DMS79 (cell line): ENCODE measurements around the gene ACTN1.

ENCODE experiments used
- DNase-seq: peaks from one replicate; lab custom pipeline; 2025; lab: John Stamatoyannopoulos, UW

The ACTN1 gene

DNA sequence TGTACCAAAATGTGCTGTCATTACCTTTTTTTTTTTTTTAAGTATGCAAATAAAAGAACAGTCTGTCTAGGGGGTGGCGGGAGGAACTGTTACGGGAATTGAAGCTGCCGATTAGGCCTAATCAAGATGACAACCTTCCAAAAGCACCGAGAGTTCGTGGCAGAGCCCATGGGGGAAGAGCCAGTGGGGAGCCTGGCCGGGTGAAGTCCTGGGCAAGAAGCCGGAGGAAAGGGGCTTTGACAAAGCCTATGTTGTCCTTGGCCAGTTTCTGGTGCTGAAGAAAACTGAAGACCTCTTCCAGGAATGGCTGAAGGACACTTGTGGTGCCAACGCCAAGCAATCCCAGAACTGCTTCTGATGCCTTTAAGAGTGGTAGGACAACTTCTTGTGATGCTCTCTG, 42.6 kb downstream of the ACTN1 start:
- no peak for DNase-seq

DNA sequence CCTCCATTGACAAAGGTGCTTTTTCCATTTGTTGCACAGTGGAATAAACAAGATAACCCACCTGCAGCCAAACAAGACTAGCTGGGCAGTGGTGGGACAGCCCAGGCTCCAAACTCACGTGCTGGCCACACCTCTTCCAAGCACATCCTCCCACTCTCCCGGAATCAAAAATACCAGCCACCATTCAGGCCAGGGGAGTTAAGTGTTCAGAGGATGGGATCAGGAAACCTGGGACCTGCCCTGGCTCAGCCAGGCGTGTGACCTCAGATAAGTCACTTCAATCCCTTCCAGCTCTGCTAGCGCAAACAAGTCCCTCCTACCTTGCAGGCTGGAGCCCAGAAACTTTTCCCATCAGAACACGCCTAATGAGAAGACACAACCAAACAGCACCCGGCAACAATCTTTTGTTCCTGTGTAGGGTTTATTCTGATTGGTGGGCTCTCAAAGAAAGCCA, 43.3 kb downstream of the ACTN1 start:
- no peak for DNase-seq

DNA sequence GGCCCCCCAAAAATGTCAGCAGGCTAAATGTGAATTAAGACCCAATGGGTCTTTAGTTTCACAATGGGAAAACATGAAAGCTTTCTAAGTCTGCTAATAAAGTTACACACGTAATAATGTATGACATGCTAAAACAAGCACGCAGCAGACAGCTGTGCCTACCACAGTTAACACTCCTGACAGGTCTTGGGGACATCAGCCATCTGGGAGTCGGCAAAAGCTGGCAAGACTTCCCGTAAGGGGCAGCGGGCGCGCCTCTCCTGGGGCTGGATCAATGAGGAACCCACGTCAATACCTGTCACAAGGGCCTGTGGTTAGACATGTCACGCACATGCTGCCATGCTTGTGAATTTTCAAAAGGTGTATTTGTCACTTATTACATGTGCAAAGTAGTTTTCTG, 45.0 kb downstream of the ACTN1 start:
- no peak for DNase-seq

DNA sequence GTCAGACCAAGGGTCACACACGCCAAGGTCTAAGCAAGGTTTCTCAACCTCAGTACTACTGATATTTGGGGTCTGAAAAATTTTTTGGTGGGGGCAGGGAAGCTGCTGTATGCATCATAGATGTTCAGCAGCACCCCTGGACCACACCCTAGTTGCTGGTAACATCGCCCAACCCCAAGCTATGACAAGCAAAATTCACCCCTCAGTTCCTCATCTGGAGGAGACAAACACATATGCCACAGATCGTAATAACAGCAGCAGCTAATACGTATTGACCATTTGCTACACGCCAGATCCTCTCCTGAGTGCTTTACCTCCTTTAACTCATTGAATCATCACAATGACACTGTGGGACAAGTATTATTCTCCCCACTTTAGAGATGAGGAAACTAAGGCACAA, 46.4 kb downstream of the ACTN1 start:
- DNase-seq: no peak

DNA sequence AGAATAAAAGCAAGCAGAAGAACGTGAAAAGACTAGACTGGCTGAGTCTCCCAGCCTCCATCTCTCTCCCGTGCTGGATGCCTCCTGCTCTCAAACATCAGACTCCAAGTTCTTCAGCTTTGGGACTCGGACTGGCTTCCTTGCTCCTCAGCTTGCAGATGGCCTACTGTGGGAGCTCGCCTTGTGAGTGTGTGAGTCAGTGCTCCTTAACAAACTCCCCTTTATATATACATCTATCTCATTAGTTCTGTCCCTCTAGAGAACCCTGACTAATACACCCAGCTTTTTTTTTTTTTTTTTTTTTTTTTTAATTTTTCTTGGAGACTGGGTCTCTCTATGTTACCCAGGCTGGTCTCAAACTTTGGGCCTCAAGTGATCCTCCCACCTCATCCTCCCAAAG, 46.9 kb downstream of the ACTN1 start:
- DNase-seq: no peak

DNA sequence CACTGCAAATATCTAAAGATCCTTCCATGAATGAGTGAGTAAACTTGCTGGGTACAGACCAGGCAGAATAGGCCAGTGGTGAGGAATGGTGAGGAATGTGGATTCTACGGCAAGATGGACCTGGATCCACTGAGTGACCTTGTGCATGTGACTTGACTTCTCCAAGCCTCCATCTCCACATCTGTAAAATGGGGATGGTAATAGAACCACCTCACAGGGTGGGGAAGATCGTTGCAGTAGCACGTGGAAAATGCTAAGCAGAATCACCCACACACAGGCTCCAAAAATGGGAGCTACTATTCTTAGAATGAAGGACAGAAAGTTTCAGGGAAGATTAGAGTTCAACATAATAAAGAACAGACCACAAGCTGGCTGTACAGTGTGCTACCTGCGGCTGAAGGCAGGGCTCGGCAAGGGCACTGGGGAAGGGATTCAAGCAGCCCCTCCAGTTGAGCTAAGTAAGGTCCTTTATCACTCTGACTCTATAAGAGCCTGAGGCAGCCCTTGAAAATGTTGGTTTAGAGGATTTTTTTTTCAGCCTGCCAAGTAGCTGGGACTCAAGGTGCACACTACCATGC, 47.5 kb downstream of the ACTN1 start:
- DNase-seq: no peak

DNA sequence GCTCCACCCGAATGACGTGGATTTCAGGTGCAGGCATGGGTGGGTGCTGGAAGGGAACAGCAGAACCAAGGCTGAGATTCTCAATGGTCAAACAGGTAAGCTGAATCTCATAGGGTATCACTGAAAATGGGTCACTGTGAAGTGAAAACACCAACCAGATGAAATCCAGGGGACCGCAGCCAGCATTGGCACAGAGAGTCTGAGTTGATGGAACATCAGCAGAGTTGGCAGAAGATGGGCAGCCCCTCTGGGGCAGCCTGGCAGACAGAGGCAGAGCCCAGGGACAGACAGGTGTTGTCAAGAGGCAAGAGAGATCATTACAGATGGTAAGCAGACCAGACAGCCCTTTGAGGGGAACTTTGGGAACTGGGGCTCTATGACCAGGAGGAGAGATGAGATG, 48.0 kb downstream of the ACTN1 start:
- no peak for DNase-seq

DNA sequence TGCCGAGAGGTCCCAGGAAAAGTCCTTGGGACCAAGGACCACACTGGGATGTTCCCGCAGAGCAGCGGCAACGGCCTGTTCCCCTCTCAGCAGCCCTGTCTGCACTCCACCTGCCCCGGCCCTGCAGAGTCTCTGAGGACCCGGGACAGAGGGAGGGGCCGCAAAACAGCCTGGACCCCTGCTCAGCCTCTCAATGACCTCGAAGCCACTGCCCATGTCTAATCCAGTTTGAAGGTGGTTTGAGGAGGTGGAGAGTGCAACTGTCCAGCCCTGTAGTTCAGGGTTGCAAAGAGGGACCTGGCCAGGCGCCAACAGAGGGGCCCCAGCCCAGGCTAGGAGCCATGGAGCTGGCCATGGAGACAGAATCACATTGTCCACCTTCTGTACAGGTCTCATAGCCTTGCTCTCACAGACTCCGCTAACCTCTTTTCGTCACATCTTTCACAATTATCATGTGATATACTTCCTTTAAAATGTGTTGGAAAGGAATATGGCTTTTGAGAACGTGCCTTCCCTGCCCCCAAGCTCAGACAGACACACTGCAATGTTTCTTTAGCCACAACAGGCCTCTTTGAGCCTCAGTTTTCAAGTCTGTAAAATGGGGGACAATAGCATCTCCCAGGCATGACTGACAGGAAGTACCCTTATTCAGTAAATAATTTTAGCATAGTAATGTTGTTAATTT, 49.3 kb downstream of the ACTN1 start:
- no peak for DNase-seq

DNA sequence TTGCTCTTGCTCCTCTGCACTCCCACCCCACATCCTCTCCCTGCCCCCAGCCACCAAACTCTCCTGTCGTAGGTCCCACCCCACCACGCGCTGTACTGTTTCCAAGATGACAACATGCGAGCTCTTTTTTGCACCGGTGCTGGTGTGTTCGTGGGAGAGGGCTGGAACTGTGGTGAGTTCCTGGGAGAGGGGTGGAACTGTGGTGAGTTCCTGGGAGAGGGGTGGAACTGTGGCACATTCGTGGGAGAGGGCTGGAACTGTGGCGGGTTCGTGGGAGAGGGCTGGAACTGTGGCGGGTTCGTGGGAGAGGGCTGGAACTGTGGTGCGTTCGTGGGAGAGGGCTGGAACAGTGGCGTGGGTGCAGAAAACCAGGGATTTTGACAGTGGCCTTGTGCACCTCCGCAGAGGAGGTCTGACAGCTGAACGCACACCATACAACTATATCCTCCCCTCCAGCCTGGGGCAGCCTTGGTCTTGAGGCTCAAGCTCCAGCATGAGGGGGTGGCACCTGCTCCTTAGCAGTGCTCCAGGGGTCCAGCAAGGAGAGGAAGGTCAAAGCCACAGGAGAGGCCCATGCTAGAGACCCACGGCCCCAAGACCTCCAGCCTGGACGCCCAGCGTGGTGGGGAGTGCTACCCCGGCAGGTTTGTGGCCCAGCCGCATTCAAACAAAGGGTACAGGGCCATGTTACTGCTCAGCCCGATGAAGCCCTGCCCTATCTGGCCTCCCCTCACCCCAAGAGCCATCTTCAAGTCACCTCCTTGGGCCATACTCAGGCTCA, 50.1 kb downstream of the ACTN1 start:
- DNase-seq: no peak

DNA sequence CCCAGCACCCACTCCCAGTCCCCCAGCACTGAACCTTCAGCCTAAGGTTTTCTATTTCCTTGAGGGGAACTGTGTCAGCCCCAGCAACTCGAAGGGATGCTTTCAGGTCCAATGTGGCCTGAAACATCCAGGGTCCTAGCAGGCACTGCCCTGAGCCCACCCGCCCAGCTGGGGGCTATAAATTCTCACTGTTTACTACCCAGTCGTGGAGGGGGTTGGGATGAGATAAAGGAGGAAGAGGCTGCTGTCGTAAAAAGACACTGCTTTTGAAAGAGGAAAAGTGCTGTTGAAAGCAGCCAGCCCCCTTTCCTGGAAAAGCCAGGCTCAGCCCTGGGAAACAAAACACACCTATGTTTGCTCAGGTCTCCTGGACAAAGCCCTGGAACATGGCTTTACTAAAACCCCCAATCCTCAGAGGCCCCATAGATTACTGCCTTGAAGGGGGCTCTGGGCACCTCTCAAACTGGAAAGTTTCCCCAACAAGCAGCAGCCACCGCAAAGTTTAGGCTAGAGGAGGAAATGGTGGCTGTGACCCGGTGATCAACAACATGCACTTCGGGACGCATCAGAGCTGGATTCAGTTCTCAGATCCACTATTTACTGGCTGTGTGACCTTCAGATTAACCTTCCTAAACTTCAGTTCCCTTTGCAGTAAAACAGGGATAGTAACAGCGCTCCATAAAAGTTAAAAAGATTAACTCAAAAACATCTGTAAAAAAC, 51.0 kb downstream of the ACTN1 start:
- DNase-seq: no peak

DNA sequence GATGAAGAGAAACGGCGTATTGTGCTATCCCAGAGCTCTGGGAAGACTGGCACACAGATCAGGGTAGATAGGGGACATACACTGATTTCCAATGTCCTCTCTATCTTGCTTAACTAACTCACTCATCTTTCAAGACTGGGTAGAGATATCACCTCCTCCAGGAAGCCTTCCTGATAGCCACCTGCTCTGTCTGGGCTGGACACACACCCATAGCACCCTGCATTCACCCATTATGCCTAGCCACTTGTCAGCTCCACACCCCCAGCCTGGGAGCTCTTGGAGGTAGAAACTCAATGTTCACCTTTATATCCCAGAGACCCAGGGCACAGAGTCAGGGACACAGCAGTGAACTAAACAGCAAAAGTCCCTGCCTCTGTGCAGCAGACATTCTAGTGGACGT, 52.0 kb downstream of the ACTN1 start:
- no peak for DNase-seq

DNA sequence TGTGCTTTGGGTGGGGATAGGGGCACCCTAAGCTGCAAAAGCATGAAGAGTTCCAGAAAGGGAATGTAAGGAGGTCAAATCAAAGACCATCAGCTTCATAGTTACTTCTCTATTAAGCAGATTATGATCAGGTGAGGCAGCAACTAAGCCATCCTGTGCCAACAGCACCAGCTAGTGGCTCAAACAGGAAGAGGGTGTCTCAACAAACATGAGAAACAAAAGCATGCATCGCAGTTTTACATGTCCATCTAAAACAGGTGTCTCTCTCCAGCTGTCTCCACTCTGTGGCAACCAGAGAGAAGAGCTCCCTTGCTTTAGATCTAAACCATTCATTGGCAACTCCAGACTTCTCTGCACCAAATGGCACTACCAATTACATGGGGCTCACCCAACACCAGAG, 52.9 kb downstream of the ACTN1 start:
- DNase-seq: no peak

DNA sequence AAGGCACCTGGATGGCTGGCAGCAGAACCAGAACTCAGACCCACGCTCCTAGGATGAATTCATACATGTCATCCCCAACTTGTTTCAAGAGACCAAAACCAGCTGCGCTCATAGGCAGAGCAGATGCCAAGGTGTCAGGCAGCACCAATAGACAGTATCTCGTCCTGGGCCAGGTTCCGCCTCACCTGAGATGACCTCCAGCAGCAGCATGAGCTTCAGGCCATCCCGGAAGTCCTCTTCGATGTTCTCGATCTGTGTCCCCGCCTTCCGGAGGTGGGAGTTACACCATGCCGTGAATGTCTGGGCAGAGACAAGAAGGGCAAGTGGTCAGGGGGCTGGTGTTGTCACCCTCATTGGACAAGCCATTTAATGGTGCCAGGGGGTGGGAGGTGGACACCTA, 53.7 kb downstream of the ACTN1 start:
- DNase-seq: no peak

DNA sequence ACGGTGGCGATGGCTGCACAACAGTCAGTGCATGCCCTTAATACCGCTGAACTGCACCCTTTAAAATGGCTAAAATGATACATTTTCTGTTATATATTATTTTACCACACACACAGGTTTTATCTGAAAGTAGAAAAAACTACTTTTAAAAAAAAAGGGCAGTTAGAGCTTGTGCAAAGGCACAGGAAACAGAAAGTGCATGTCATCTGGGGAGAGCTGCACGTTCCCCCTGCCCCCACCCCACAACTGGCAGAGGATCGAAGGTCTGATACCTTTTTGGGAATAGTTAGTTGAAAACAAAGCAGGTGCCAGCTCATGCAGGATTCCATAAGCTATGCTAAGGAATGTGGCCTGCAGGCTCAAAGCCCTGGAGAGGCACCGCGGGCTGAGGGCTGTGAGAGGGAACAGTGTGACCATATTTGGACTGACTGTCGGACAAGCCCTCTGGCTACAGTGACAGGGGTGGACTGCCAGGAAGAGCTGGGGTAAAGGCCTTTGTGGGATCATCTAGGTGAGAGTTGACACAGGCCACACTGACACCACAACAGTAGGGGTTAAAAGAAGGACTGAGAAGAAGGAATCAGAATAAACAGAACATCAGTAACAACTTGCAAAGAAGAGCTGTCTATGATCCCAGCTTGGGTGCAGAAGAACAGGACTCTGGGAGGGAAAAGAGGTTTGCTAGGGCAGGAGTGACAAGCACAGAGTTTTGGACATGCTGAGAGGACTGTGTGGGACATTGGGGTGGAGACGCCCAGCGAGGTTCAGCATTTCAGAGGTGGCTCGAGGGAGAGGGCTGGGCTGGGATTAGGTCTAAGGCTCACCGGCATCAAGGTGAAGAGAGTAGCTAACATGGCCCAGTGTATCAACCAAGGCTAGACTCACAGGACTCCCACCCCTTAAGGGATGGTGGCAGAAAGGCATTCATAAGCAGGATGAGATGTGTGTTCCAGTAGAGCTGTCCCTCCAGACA, 54.6 kb downstream of the ACTN1 start:
- no peak for DNase-seq

DNA sequence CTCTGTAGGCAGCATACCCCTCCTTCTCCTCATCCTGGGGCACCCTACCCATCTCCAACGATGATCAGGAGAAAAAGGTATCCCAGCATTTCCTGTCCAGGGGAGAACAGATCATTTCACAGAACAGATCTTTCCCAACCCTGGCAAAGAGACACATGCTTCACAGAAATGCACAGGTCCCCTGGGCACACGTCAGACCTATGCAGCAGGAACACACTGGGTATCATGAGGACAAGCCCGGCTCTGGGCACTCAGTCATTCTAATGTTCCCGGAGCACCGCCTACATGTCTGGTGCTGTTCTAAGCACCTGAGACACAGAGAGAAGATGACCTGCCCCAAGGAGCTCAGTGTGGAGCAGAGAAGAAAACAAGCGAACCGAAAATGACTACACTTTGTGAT, 56.2 kb downstream of the ACTN1 start:
- DNase-seq: no peak

DNA sequence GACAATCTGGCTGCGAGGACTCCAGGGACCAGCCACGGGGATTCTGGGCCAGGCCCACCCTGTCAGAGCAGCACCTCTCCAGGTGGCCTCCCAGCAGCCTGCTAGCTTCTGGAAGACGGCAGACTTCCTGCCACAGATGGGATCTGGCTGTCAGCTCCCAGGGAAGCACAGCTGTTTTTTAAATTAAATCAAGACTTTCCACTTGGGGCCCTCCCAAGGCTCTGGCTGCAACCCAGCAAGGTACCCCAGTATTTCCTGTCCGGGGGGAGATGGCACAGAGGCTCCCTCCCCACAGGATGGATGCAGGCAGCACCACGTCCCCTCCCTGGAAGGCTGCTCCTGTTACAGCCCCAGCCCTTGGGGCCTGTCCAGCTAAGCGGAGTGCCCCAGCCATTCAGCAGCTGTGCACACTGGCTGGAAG, 56.9 kb downstream of the ACTN1 start:
- no peak for DNase-seq

DNA sequence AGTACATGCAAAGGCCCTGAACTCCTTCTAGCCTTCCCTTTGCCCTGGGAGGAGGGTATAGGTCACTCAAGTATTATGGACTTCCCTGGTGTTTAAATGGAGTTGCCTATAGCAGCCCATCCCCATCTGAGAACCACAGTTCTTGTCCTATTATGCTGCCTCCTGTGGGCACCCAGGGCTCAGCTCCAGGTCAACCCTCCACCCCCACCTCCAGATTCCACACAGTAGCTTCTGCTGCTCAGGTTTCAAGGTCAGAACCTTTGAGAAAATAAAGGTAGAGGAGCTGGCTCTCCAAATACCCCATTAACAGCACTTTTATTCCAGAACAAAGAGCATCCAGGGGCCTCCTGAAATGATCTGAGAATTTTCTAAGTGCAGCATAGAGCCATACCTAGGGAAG, 57.4 kb downstream of the ACTN1 start:
- DNase-seq: no peak

DNA sequence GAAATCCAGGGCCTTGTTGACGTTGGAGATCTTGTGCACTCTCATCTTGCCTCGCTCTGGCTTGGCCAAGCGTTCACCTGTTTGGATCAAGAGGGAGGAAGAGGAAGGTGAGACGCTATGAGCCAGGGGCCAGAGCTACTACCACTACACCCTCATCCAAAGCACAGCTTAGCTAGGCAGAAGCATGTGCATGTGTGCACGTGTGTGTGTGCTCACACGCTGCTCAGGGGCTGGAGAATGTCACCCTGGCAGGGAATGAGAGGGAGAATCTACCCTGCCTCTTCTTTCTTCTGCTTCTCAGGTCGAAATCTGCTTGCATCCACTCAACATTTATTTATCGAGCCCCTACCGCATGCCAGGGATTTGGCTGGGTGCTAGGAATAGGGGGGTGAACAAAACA, 58.1 kb downstream of the ACTN1 start:
- no peak for DNase-seq

DNA sequence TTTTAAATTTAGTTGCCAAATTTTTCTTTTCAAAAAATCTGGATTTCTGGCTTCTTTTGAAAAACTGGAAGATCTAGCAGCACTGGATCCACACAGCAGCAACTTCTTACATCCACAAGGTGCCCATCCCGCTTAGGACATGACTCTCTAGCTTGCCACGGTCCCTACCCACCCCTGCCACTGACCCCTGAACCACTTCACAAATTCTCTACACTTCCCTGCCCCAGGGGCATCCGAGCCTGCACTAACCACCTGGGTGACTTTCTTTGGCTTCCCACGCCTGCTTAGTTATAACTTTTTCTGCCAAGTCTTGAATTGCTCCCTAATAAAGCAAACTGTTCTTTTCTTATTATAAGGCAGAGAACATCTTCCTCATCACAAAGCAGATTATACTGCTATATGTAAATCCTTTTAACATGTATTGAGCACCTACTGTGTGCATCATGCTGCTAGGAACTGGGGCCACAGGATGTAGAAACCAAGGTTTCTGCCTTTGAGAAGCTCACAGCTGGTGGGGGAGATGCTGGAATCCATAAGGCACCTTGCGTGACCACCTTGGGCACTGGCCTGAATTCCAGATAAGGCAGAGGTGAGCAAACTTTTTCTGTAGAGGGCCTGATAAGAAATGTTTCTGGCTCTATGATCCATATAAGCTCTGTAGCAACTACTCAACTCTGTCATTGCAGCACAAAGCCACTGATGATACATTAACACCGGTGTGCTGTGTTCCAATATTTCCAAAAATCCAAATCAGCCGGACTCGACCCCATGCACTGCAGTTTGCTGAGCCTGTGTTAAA, 59.8 kb downstream of the ACTN1 start:
- no peak for DNase-seq

DNA sequence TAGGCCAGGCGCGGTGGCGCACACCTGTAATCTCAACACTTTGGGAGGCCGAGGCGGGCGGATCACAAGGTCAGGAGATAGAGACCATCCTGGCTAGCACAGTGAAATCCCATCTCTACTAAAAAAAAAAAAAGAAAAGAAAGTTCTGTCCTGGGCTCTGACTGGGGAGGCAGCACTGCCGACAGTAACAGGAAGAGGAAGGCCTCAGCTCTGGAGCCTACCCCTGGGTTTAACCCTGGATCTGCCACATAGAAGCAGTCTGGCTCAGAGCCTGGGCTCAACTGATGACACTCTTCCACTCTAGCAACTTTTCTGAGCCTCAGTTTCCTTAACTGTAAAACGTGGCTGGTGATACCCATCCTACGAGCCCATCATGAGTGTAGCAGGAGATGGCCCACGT, 60.5 kb downstream of the ACTN1 start:
- DNase-seq: no peak
